ENCODE measurements around the gene ECT2.

Gene ECT2

DNA sequence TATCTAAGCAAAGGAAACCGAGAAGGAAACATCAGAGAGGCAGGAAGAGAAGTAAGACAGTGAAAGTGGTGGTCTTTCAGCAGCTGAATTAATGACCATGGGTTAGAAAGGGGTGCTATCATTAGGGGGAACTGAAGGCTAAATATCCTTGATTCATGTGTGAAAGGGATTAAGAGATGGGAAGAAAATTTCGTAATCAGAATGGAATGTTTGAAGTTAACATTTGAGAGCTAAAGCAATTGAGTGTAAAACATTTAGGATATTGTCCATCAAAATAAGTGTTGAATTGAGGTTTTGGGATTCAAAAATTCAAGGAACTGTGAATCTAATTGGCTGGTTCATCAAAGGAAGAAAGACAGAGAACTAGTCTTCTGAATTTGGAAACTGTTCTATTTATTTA is 4.1 kb upstream of the ECT2 start:
- Histone ChIP-seq H3K27ac (ENCODE audit: low read depth, low read length) (no peak overlapping the region), H3K18ac (ENCODE audit: low read length) (no peak overlapping the region), H2BK120ac (ENCODE audit: insufficient read depth, low read length, poor library complexity) (no peak overlapping the region), H3K9me3 (ENCODE audit: insufficient read depth, low read depth, low read length) (no peaks in the 10 kb centered on the region), H3K4me3 (ENCODE audit: low read depth, low read length) (no peak overlapping the region), H4K12ac (ENCODE audit: low read depth, low read length) (no peak overlapping the region), H4K91ac (ENCODE audit: low read depth, low read length) (no peak overlapping the region), H2AK5ac (ENCODE audit: low read length) (no peak overlapping the region), H3K27me3 (ENCODE audit: insufficient read depth, low read length) (no peaks in the 10 kb centered on the region), H3K23ac (ENCODE audit: low read length) (no peak overlapping the region), H3K14ac (ENCODE audit: low read length) (no peak overlapping the region), H2AFZ (ENCODE audit: insufficient read depth, low read length, poor library complexity) (no peak overlapping the region), H3K9ac (ENCODE audit: low read length) (no peak overlapping the region), H2BK12ac (ENCODE audit: low read length) (no peak overlapping the region), H3K79me1 (ENCODE audit: low read length) (peaks cover 4% of the 10 kb centered on the region), H3K4me1 (ENCODE audit: control insufficient read depth in 1 of 2, insufficient read depth in 2 of 2, low read length in 2 of 2) (no peaks in the 10 kb centered on the region), H4K8ac (ENCODE audit: low read depth, low read length) (no peak overlapping the region), H2BK5ac (ENCODE audit: low read depth, low read length, poor library complexity) (no peak overlapping the region), H3K36me3 (ENCODE audit: control insufficient read depth in 1 of 2, insufficient read depth in 2 of 2, low read length in 2 of 2) (no peaks in the 10 kb centered on the region), H3K79me2 (ENCODE audit: control insufficient read depth, insufficient read depth, low read length, poor library complexity) (peaks cover 6% of the 10 kb centered on the region), H3K4me2 (ENCODE audit: low read length) (no peak overlapping the region), H3K4ac (ENCODE audit: low read depth, low read length) (no peak overlapping the region)
- DNase-seq, result no peak
- 100% methylated on average over 1 of the region's 2 CpGs for WGBS (ENCODE audit: extremely low coverage, insufficient coverage, insufficient read length)

DNA sequence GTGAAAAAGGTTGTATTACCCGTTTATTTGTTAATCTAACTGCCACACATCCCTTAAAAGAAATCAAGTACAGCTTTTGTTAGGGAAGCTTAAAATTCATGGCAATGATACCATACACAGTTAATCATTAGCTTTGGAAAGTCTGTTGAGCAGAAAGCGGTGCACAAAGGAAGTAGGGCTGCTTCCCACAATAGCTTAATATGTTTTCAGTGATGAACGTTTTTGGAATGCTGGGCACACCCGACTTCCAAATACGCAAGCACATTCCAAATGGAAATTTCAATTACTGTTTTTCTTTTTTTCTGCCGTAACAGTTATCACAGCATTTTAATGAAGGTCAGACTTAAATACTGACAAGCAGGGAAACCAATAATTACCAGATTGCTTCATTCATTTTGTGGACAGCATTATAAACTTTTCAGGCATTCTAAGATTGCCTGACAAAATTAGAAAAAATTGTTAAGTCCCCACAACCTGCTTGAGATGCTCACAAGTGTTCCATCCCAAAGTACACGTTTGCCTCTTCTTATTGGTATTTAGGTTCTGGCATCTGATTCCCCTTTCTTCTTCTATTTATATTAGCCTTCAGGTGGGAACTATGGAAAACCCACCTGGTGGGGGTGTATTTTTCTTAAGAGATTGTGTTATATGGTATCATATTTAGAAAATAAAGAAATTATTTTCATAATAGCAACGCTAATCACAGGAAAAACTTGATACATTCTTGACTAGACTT is 1.1 kb upstream of the ECT2 start:
- H2AK5ac ChIP-seq (ENCODE audit: low read length), result no peak overlapping the region
- no peak overlapping the region for H3K14ac ChIP-seq (ENCODE audit: low read length)
- H2AFZ ChIP-seq (ENCODE audit: insufficient read depth, low read length, poor library complexity), result no peak overlapping the region
- H3K79me1 ChIP-seq (ENCODE audit: low read length), result peaks cover 4% of the 10 kb centered on the region
- H4K12ac ChIP-seq (ENCODE audit: low read depth, low read length), result no peak overlapping the region
- no peak overlapping the region for H3K4me3 ChIP-seq (ENCODE audit: low read depth, low read length)
- H2BK5ac ChIP-seq (ENCODE audit: low read depth, low read length, poor library complexity), result no peak overlapping the region
- H4K8ac ChIP-seq (ENCODE audit: low read depth, low read length), result no peak overlapping the region
- no peak overlapping the region for H3K4ac ChIP-seq (ENCODE audit: low read depth, low read length)
- H2BK120ac ChIP-seq (ENCODE audit: insufficient read depth, low read length, poor library complexity), result no peak overlapping the region
- H3K27ac ChIP-seq (ENCODE audit: low read depth, low read length), result no peak overlapping the region
- H3K4me1 ChIP-seq (ENCODE audit: control insufficient read depth in 1 of 2, insufficient read depth in 2 of 2, low read length in 2 of 2), result no peaks in the 10 kb centered on the region
- H2BK12ac ChIP-seq (ENCODE audit: low read length), result no peak overlapping the region
- DNase-seq, result peak; percentile 55 to 79
- no peak overlapping the region for H3K23ac ChIP-seq (ENCODE audit: low read length)
- no peak overlapping the region for H3K18ac ChIP-seq (ENCODE audit: low read length)
- no peaks in the 10 kb centered on the region for H3K36me3 ChIP-seq (ENCODE audit: control insufficient read depth in 1 of 2, insufficient read depth in 2 of 2, low read length in 2 of 2)
- no peak overlapping the region for H4K91ac ChIP-seq (ENCODE audit: low read depth, low read length)
- H3K27me3 ChIP-seq (ENCODE audit: insufficient read depth, low read length), result no peaks in the 10 kb centered on the region
- H3K9ac ChIP-seq (ENCODE audit: low read length), result no peak overlapping the region
- no CpG with 5 or more reads among the region's 8 CpGs for WGBS (ENCODE audit: extremely low coverage, insufficient coverage, insufficient read length)
- peaks cover 11% of the 10 kb centered on the region for H3K79me2 ChIP-seq (ENCODE audit: control insufficient read depth, insufficient read depth, low read length, poor library complexity)
- H3K4me2 ChIP-seq (ENCODE audit: low read length), result no peak overlapping the region
- no peaks in the 10 kb centered on the region for H3K9me3 ChIP-seq (ENCODE audit: insufficient read depth, low read depth, low read length)

DNA sequence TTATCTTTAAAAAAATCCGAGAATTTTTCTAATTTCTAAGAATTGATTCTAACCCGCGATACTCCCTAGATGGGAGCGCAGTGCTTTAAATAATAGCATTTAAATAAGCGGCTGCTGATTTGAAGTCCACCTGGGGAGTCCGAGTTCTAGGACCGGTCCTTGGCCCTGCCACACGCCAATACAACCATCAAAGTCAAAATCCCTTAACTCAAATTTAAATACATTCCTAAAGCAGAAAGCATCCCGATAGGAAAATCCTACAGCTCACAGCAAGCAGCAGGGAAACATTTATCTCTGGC is 508 bp upstream of the ECT2 start:
- peak overlapping the region; percentile 62 for H3K4me2 ChIP-seq (ENCODE audit: low read length)
- H4K12ac ChIP-seq (ENCODE audit: low read depth, low read length), result no peak overlapping the region
- peaks cover 4% of the 10 kb centered on the region for H3K79me1 ChIP-seq (ENCODE audit: low read length)
- no peaks in the 10 kb centered on the region for H3K9me3 ChIP-seq (ENCODE audit: insufficient read depth, low read depth, low read length)
- WGBS (ENCODE audit: extremely low coverage, insufficient coverage, insufficient read length), result no CpG with 5 or more reads among the region's 9 CpGs
- H3K4me1 ChIP-seq (ENCODE audit: control insufficient read depth in 1 of 2, insufficient read depth in 2 of 2, low read length in 2 of 2), result no peaks in the 10 kb centered on the region
- H3K27me3 ChIP-seq (ENCODE audit: insufficient read depth, low read length), result no peaks in the 10 kb centered on the region
- H4K91ac ChIP-seq (ENCODE audit: low read depth, low read length), result no peak overlapping the region
- H2BK5ac ChIP-seq (ENCODE audit: low read depth, low read length, poor library complexity), result no peak overlapping the region
- H2AFZ ChIP-seq (ENCODE audit: insufficient read depth, low read length, poor library complexity), result no peak overlapping the region
- no peak overlapping the region for H3K4me3 ChIP-seq (ENCODE audit: low read depth, low read length)
- no peak overlapping the region for H2BK120ac ChIP-seq (ENCODE audit: insufficient read depth, low read length, poor library complexity)
- H3K14ac ChIP-seq (ENCODE audit: low read length), result no peak overlapping the region
- DNase-seq, result peak in 1 of 2 donors; percentile 63
- no peaks in the 10 kb centered on the region for H3K36me3 ChIP-seq (ENCODE audit: control insufficient read depth in 1 of 2, insufficient read depth in 2 of 2, low read length in 2 of 2)
- peak overlapping the region; percentile 29 for H3K27ac ChIP-seq (ENCODE audit: low read depth, low read length)
- no peak overlapping the region for H3K23ac ChIP-seq (ENCODE audit: low read length)
- no peak overlapping the region for H3K18ac ChIP-seq (ENCODE audit: low read length)
- H3K79me2 ChIP-seq (ENCODE audit: control insufficient read depth, insufficient read depth, low read length, poor library complexity), result peaks cover 11% of the 10 kb centered on the region
- H3K9ac ChIP-seq (ENCODE audit: low read length), result no peak overlapping the region
- no peak overlapping the region for H4K8ac ChIP-seq (ENCODE audit: low read depth, low read length)
- H2AK5ac ChIP-seq (ENCODE audit: low read length), result no peak overlapping the region
- H2BK12ac ChIP-seq (ENCODE audit: low read length), result no peak overlapping the region
- no peak overlapping the region for H3K4ac ChIP-seq (ENCODE audit: low read depth, low read length)

DNA sequence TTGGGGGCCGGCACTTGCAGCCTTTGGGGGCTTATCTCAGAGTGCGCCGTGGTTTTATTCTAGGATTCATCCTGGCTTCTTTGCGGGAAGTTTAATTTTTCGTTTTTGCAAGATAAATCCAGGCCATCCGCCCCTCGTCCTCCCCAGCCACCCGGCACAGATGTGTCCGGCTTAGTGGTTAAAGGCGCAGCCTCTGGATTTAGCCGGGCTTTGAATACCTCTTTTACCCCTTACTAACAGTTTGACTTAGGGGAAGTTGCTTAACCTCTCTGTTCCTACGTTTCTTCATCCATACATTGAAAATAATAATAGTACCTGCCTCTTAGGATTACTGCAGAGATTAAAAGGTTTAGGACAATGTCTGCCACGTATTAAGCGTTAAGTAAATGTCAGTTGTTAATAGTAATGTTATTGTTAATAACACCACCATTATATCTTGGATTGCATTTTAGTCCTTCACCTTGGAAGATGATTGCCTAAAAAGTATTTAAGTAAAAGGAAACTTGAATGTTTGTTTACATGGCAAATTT is 714 bp downstream of the ECT2 start:
- H3K4me3 ChIP-seq (ENCODE audit: low read depth, low read length), result peak overlapping the region; percentile 94
- H3K9ac ChIP-seq (ENCODE audit: low read length), result peak overlapping the region; percentile 96
- peak overlapping the region; percentile 75 for H3K27ac ChIP-seq (ENCODE audit: low read depth, low read length)
- peak overlapping the region; percentile 62 for H2BK120ac ChIP-seq (ENCODE audit: insufficient read depth, low read length, poor library complexity)
- peaks cover 4% of the 10 kb centered on the region for H3K79me1 ChIP-seq (ENCODE audit: low read length)
- peak overlapping the region; percentile 89 for H3K4ac ChIP-seq (ENCODE audit: low read depth, low read length)
- peak overlapping the region; percentile 81 for H3K4me2 ChIP-seq (ENCODE audit: low read length)
- H2AFZ ChIP-seq (ENCODE audit: insufficient read depth, low read length, poor library complexity), result peak overlapping the region; percentile 98
- peak overlapping the region; percentile 73 for H4K12ac ChIP-seq (ENCODE audit: low read depth, low read length)
- peaks cover 0 to 2% of the 10 kb centered on the region in 2 experiments for H3K36me3 ChIP-seq (ENCODE audit: control insufficient read depth in 1 of 2, insufficient read depth in 2 of 2, low read length in 2 of 2)
- no peak overlapping the region for H2BK12ac ChIP-seq (ENCODE audit: low read length)
- H3K9me3 ChIP-seq (ENCODE audit: insufficient read depth, low read depth, low read length), result no peaks in the 10 kb centered on the region
- H2AK5ac ChIP-seq (ENCODE audit: low read length), result no peak overlapping the region
- peak overlapping the region; percentile 89 for H4K8ac ChIP-seq (ENCODE audit: low read depth, low read length)
- no peak overlapping the region for H3K23ac ChIP-seq (ENCODE audit: low read length)
- peak overlapping the region; percentile 97 for H3K18ac ChIP-seq (ENCODE audit: low read length)
- H3K14ac ChIP-seq (ENCODE audit: low read length), result peak overlapping the region; percentile 87
- no peaks in the 10 kb centered on the region for H3K27me3 ChIP-seq (ENCODE audit: insufficient read depth, low read length)
- H2BK5ac ChIP-seq (ENCODE audit: low read depth, low read length, poor library complexity), result peak overlapping the region; percentile 90
- peak in 1 of 2 donors; percentile 36 for DNase-seq
- WGBS (ENCODE audit: extremely low coverage, insufficient coverage, insufficient read length), result no CpG with 5 or more reads among the region's 14 CpGs
- peak overlapping the region; percentile 86 for H4K91ac ChIP-seq (ENCODE audit: low read depth, low read length)
- H3K79me2 ChIP-seq (ENCODE audit: control insufficient read depth, insufficient read depth, low read length, poor library complexity), result peaks cover 11% of the 10 kb centered on the region
- no peaks in the 10 kb centered on the region for H3K4me1 ChIP-seq (ENCODE audit: control insufficient read depth in 1 of 2, insufficient read depth in 2 of 2, low read length in 2 of 2)

All from trophoblast cell (in vitro differentiated cells and primary cell).